GM20000 (cell line): ENCODE measurements around the gene CTDSPL.

Source experiments
- DNase-seq: peaks from one replicate; pipeline ENCODE4 v3.0.0; 2012; ENCODE audit warnings: low spot score
- TF ChIP-seq, protein P1 (sequence below): IDR thresholded peaks from 2 replicates; pipeline ENCODE4 v1.5.1; 2012; ENCODE audit warnings: mild to moderate bottlenecking, control low read depth; ENCODE audit errors: extremely low read depth, missing control alignments

Gene CTDSPL

DNA sequence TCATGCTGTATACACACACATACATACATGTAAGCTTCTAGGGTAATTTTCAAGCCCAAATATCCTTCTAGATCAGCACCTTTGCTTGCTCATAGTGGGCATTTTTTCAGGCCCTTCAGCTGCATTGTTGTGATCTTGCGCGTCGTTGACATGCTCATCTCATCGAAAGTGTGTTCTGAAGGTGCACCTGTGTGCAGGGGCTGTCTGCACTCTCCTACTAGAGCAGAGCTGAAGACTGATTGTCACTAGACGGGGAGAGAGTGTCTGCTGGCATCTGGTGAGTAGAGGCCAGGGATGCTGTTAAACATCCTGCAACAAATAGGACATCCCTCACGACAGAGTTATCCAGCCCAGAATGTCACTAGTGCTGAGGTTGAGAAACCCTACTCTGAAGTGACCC lies 93.2 kb downstream of the CTDSPL start:
- DNase-seq = no peak
- TF ChIP-seq, protein P1, sequence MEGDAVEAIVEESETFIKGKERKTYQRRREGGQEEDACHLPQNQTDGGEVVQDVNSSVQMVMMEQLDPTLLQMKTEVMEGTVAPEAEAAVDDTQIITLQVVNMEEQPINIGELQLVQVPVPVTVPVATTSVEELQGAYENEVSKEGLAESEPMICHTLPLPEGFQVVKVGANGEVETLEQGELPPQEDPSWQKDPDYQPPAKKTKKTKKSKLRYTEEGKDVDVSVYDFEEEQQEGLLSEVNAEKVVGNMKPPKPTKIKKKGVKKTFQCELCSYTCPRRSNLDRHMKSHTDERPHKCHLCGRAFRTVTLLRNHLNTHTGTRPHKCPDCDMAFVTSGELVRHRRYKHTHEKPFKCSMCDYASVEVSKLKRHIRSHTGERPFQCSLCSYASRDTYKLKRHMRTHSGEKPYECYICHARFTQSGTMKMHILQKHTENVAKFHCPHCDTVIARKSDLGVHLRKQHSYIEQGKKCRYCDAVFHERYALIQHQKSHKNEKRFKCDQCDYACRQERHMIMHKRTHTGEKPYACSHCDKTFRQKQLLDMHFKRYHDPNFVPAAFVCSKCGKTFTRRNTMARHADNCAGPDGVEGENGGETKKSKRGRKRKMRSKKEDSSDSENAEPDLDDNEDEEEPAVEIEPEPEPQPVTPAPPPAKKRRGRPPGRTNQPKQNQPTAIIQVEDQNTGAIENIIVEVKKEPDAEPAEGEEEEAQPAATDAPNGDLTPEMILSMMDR = no peak

DNA sequence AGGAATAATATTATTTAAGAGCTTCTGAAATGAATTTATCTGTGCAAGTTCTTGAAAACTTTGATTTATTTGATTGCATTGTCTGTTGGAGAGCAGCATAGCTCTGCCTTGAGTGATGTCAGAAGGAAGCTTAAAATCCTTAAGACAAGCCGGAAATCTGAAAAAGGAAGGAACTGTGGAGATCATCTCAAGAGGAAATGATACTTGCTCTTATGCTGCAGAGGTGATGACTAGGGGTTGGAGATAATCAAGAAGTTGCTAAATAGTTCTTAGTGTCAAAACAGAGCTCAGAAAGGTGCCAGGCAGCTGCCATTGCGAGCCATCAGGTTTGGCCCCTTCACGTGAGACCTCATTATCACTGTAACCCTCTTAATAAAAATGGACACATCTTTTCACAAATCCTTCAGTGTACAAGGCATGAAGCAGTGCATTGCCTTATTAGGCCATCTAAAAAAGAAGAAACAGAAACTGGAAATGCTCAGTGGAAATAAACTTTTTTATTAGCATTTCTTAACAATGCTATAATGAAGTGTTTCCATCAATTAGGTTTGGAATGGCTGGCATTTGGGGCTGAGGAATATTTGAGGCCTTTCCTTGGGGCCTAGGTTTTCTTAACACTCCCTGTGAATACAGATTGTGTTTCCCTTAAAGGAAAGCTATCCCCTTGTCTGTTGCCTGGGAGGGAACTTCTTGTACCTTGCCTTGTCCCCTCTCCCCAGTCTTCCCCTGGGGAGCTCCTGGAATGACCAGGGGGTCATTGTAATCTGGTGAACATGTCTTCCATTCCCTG lies 94.4 kb downstream of the CTDSPL start:
- TF ChIP-seq, protein P1 = no peak
- no peak for DNase-seq

DNA sequence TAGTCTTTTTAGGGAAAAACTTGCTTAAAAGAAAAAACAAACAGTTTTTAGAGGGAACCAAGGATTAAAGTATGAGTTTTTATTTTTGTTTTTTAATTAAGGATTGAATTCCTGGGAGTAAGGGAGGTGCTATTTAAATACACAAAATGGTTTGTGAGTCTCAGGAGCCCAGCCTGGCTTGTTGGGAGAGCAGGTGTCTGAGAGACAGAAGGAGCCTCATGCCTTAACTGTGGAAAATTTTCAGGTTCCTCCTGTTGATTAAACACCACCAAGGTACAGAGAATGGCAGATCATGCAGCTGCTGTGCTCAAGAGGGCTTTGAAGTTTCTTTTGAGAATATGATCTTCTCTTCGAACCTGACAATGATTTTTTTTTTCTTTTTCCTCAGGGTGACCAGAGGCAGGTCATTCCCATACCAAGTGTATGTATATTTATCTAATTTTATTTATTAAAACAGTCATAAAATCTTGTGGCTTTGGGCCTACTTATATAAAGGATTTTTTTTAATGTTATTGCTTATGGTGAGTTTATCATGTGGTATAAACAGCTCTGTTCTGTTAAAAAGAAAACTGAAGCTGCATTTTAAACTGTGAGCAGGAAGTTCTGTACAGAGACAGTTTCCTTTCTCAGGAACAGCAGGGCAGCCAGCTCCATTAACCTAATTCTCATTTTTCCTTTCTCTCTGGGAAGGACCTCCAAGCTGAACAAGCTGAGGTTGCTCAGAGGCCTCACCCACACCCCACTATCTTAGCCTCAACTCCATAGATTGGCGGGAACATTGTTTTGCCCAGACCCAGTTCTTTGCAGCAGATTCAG lies 95.3 kb downstream of the CTDSPL start:
- TF ChIP-seq, protein P1 = no peak
- DNase-seq = peak; percentile 21

DNA sequence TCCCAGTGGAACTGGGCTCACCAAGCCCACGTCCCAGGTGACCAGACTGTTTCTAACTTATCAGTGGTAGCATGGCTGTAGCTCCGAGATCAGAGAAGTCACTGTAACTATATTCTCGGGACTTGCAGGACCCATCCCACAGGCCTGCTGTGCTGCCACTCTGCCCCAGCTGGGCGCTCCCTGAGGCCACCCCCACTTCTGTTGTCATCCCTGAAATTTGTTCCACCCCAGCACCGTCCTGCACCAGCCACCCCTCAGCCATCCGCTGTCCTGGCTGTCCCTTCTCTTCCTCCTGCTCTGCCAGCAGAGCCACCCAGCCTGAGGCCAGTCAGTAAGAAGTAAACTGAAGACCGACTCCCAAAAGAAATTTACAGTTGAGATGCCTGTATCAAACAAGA lies 95.9 kb downstream of the CTDSPL start:
- TF ChIP-seq, protein P1 = no peak
- DNase-seq = no peak

DNA sequence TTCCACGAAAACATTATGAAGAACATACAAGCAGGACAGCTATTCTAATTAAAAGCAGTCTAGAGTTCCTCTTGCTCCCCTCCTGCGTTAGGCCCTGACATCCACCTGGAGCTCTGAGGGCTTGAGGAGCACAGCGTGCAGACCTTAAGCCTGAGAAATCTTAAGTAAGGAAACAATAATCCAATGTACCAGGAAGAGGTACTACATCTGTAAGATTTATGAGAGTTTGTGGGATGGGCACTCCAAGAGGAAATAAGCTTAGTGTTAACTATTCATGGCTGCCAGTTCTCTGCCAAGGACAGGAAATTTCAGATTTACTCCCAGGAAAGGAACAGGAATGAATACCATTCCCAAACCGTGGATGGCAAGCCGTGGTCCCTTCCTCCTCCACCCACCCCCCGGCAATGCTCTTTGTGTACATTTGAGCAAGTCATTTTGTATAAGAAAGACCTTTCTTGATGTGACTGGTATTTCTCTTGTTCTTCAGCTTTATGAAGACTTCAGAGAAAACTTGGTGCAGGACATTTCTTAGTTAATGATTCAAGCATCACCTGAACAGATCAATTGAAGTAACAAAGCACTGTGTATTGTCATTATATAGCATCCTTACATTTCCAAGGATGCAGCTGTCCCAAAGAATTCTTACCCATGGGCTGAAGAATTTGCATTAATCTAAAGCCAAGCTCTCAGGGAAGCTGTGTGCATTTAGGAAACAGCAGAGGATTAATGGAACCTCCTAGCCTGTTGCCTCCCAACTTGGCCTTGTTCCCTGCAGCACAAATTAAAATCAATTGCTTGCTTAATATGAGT lies 100.1 kb downstream of the CTDSPL start:
- TF ChIP-seq, protein P1 = no peak

DNA sequence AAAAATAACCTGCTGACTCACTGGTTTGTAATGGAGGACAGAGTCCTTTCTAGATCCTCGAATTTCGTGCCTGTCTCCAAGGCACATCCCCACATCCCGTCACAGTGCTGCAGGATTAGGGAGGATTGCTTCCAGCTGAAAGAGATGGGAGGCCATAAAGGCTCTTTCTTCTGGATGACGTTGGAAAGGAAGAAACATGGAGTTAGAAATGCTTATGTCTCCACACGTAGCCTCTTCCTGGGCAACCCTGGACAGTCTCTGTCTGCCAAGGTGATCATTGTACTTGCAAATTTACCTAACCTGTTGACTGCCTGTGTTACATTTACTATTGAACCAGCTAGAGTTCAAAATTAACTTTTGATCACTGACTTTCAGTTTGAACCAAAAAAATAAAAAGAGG lies 101.3 kb downstream of the CTDSPL start:
- TF ChIP-seq, protein P1 = no peak
- no peak for DNase-seq

More for the DNA sequence above, 100.1 kb downstream of the CTDSPL start:
- no peak for DNase-seq
